ENCODE measurements around the gene KRT75.

The KRT75 gene

DNA sequence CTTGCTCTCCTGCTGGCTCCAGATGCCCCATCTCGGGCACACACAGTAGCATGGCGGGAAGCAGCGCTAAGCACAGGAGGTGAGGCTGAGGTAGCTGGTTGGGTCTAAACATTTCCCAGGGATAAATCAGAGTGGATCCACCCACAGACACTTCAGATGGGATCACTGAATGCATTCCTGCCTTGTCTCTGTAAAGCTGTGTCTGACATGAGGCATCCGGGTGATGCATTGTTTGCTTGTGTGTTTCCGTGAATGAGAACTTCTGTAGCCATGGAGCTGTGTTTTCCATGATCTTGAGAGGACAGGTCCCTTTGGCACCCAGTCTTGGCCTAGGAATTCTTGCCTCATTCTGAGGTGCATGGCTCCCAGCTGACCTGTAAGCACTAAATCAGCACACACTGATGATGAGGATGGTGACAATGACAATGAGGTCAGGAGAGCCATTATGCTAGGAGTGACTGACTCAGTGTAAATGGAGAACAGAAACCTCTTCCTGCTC, 6.7 kb upstream of the KRT75 start:
- no peak for DNase-seq (ENCODE audit: low read depth in 4 of 4, low spot score in 1 of 4)

DNA sequence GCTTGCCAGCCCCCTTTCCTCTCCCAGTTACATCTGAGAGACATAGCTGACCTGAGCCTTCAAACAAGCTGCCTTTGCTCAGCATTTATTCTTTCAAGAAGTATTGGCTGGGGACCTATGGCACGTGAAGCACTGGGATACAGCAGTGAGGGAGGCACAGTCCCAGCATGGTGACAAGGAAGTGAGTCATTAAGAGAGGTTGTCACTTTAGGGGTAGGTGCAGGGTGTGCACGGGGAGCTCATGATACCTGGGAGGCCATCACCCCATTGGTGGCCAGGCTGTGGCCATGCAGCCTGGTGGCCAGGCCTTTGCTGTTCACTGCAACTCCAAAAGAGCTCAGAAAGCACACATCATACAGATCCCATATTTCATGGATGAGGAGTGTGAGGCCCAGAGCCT, 5.7 kb upstream of the KRT75 start:
- no peak for DNase-seq (ENCODE audit: low read depth in 4 of 4, low spot score in 1 of 4)

DNA sequence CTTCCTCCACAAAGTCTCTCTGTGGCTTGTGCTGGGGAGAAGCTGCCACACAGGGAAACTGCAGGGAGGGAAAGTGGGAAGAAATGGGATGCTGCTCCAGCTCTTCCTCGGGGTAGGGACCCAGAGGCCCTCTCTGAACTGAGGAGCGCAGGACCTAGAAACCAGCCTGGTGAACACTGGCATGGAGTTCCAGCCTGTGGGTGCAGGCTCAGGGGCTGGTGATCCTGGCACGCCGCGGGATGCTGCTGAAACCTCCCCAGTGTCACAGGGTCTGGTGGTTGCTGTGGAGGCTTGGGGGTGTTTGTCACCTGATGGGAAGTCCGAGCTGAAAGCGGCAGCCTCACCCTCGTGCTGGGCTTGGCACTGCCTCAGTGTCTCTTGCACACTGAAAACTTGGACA, 5.2 kb upstream of the KRT75 start:
- no peak for DNase-seq (ENCODE audit: low read depth in 4 of 4, low spot score in 1 of 4)

DNA sequence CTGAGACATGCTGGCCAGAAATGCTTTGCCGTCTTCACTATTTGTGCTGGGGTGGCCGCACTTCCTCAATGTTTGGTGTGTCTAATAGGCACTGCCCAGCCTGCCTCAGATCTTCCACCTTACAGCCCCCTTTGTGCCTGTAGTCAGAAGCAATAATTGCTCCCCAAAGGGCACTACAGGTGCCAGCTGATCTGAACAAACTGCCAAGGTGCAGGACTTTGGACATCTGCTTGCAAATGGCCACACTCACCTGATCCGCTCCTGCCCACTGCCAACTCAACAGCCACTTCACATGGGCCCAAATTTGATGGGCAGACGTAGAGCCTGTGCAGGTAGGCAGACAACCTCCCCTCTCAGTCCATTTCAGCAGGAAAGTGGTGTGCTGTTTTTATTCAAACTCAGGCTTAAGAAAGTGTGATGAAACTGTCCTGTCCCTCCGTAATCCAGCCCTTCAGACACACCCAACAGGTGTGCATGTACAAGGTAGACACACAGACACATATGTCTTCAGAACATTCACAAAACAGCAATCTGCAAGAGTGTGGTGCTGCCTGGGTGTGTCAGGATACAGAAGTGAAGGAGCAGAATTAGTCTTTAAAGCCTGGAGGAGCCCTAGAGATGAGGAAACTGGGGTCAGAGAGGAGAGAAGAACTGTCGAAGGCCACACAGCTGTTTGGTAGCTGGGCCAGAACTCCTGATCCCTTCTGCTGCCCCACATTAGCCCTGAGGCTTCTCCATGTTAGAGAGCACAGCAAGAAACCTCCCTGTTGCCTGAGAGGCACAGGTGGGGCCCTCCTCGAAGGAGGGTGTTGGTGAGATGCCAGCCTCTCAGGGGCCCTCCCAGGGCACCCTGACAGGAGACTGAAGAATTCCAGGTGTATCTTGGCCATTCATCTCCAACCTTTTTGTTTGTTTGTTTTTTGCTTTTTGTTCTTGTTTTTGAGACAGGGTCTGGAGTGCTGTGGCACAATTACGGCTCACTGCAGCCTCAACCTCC, 4.4 kb upstream of the KRT75 start:
- no peak for DNase-seq (ENCODE audit: low read depth in 4 of 4, low spot score in 1 of 4)

DNA sequence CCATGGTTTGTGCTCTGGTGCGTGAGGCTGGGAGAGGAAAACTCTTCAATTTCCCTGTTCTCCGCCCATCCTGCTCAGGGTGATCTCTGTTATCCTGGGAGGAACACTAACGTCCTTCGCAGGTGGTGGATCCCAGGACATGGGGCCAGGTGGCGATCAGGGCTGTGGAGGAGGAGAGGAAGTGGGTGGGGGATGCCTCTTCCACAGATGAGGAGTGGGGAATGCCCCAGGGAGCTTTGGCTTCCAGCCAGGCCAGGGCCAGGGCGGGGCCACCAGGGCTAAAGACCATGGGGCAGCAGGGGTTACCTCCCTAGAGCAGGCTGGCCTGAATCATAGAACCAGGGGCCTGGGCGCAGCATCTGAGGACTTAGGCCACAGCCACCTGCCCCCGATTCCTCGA, 3.3 kb upstream of the KRT75 start:
- no peak for DNase-seq (ENCODE audit: low read depth in 4 of 4, low spot score in 1 of 4)

DNA sequence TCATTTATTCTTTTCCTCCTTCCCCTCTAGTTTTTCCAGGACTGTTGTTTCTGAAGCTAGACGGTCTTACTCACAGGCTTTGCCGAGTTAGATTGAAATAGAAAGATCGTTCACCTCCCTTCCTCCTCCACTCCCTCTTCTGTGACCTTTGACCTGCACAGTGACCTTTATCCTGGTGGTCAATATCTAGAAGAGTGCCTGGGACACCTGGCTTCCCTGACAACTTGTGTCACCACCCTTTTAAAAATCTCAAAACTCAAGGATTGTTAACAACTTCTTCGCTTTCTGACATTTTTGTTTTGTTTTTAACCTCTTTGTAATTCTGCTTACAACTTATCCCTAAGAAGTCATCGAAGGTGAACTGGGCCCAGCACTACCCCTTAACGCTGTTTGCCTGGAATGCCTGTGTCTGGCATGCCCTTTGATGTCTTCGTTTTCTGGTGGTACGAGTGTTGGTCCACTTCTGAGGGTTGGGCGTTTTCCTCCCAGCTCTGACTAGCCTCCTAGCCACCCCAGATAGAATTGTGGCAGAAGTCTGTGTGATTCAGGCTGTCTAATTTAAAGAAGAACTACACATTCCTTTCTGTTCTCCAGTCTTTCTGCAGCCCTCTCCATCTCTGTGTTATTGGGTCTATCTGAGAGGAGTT, 2.8 kb upstream of the KRT75 start:
- no peak for DNase-seq (ENCODE audit: low read depth in 4 of 4, low spot score in 1 of 4)

DNA sequence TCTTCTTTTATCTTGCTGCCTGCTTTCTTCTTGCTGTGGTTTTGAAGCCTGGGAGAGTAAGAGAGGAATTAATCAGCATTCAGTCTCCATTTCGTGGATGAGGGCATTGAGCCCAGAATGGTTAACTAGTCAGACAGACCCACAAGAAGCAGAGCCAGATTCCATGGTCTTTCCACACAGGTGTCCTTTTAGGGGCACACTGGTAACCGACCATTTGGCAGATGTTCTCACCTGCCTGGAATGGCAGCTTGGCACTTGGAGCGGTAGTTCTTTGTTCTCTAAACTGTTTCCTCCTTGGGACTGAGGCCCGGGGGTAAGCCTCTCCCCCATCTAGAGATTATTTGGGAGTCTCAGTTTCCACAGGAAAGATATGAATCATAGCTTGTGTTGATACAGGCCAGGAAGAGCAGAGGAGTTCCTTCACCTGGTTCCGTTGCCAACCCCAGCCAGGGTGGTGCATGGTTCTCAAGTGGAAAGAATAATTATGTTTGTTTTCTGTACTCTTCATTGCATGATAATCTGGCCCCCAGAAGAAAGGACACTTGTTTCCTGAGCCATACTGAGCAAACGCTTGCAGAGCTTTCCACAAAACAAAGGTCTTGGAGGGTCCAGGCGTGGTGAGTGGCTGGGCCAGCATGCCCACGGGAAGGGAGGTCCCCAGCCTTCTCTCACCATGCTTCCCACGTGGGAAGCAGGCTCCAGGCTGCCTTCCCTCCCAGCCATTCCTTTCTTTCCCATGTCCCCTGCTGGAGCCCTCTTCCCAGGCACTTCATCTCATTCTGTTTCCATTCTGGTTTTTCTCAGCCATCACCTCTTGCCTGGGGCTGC, 2.0 kb upstream of the KRT75 start:
- no peak for DNase-seq (ENCODE audit: low read depth in 4 of 4, low spot score in 1 of 4)

DNA sequence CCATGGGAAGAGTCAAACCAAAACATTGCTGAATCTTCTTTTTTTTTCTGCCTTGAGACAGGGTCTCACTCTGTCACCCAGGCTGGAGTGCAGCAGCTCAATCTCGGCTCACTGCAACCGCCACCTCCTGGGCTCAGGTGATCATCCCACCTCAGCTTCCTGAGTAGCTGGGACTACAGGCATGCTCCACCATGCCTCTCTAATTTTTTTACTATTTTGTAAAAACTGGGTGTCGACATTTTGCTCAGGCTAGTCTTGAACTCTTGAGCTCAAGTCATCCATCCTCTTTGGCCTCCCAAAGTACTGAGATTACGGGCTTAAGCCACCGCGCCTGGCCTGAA, 1.5 kb upstream of the KRT75 start:
- DNase-seq (ENCODE audit: low read depth in 4 of 4, low spot score in 1 of 4), result no peak

DNA sequence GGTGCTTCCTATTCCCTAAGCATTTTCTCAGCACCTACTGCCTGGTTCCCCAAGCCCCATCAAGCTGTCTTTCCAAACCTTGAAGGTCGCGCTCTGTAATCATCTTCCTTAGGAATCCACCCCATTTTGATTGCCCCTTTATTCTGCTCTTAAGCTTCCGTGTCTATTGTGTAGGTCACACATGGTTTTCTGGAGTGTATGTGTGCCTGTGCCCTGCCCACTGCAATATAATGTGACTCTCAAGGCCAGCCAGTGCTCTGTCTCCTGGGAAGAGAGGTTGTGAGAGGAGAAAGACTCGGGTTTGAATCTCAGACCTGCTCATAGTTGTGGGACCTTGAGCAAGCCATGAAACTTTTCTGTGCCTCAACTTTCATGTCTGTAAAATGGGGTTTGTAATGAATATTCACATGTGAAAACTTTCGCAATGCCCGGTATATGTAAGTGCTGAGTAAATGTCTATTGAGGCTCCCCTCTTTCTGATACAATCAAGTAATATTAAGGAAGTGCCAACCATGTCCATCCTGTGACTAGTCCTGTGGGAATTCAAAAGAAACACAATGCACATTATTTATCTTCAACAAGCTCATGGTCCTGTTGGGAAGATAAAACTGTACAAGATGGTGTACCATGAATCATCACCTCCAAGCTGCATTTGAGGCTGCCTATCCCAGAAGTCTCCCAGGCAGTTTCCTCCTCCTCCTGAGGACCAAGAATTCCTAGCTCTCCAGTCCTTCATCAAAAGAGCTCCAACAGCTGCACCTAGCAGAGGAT, 774 bp upstream of the KRT75 start:
- DNase-seq (ENCODE audit: low read depth in 4 of 4, low spot score in 1 of 4), result no peak

DNA sequence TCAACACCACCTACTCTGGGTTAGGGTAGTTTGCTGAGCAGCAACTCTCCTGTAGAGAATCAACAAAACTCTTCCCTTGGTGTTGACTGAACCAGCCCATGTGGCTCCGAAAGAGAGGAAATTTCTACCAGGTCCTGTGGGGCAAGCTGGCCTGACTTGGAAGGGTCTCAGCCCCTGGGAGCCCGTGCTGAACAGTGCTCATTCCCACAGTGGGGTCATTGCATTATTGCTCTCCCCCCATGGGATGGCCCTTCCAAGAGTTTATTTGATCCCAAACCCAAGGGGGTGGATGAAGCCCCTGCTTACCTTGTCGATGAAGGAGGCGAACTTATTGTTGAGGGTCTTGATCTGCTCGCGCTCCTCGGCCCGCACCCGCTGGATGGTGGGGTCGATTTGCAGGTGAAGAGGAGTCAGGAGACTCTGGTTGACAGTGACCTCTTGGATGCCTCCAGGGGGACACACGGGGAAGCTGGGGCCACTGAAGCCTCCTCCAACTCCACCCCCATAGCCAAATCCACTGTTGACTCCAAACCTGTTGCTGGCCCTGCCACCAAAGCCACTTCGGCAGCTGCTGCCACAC, 580 bp downstream of the KRT75 start:
- DNase-seq (ENCODE audit: low read depth in 4 of 4, low spot score in 1 of 4), result no peak

DNA sequence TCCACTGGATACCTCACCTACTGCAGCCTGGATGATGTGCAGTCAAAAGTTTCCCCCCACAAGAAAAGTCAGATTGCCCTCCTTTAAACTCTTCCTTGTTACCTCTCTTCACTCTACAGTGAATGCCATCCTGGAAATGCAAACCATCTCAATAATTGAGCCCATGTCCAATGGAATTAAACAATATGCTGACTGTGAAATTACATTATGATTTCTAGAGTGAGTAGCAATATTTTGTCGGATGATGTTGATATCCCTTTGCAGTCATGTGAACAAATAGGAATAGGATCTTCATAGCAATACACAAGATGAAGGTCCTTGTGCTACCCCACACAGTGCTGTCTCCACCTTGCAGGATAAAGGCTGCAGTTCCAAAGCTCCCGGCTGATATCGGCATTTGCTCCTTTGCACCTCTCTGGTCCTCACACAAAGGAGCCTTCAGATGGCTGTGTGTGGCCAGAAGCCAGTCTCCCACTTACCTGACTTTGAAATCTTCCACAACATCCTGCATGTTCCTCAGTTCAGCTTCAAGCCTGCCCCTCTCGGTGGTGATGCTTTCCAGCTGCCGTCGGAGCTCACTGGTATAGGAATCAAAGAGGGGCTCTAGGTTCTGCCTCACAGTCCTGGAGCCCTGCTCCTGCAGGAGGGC, 1.5 kb downstream of the KRT75 start:
- DNase-seq (ENCODE audit: low read depth in 4 of 4, low spot score in 1 of 4), result no peak

DNA sequence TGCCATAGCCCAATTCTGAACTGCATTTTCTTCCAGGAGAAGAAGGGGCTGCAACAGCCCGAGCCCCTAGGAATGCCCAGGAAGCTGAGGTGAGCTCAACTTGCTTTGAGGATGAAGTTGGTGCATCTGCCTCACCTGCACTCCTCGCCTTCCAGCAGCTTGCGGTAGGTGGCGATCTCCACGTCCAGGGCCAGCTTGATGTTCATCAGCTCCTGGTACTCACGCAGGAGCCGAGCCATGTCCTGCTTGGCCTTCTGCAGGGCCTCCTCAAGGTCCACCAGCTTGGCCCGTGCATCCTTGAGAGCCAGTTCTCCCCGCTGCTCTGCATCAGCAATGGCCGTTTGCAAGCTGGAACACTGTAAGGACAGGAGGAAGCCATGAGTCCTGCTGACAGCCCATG, 6.0 kb downstream of the KRT75 start:
- no peak for DNase-seq (ENCODE audit: low read depth in 4 of 4, low spot score in 1 of 4)

DNA sequence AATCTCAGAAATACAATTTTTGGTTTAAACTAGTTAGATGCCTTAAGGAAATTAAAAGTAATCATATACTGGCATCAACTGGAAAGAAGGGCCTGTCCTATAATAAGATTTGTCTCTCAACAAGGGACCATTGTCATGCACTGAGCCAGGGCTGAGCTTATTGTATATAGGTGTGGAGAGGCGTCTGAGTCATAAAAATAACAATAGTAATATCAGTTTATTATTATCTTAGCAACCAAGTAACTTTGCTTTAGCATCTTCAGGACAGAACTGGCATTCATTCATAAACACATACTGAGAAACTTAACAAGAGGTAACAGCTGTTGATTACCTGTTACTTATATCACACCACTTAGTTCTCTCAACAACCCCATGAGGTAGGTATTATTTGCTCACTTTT, 7.1 kb downstream of the KRT75 start:
- DNase-seq (ENCODE audit: low read depth in 4 of 4, low spot score in 1 of 4), result no peak

DNA sequence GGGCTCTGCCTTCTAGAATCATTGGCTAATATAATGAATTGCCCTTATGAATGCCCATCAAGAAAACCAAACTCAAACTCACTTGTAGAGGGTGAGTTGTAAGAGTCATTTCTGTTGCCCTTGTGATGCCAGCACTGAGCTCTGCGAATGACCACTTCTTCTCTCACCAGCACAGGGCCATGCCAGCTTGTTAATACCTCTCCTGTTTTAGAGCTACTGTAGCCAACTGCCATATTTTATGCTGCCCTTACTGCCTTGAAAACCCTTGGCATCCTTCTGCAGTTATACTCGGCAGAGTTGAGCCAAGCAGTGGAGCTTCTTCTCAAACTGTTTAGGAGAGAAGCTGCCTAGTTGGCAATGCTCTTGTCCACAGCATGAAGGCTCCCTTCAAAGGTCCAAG, 8.1 kb downstream of the KRT75 start:
- DNase-seq (ENCODE audit: low read depth in 4 of 4, low spot score in 1 of 4), result no peak

DNA sequence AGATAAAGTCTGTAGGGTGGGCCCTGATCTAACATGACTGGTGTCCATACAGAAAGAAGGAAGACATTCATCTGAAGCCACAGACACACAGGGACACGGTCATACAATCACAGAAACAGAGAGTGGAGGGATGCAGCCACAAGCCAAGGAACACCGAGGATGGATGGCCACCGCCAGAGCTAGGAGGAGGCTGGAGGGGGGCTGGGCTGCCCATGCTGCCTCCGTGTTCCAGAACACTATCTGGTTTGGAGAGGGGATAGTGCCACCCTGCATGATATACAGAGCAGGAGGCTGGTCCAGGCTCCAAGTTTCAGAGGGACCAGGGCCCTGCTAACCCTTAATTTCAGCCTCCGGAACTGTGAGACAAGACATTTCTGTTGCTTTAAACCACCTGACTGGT, 8.7 kb downstream of the KRT75 start:
- no peak for DNase-seq (ENCODE audit: low read depth in 4 of 4, low spot score in 1 of 4)

DNA sequence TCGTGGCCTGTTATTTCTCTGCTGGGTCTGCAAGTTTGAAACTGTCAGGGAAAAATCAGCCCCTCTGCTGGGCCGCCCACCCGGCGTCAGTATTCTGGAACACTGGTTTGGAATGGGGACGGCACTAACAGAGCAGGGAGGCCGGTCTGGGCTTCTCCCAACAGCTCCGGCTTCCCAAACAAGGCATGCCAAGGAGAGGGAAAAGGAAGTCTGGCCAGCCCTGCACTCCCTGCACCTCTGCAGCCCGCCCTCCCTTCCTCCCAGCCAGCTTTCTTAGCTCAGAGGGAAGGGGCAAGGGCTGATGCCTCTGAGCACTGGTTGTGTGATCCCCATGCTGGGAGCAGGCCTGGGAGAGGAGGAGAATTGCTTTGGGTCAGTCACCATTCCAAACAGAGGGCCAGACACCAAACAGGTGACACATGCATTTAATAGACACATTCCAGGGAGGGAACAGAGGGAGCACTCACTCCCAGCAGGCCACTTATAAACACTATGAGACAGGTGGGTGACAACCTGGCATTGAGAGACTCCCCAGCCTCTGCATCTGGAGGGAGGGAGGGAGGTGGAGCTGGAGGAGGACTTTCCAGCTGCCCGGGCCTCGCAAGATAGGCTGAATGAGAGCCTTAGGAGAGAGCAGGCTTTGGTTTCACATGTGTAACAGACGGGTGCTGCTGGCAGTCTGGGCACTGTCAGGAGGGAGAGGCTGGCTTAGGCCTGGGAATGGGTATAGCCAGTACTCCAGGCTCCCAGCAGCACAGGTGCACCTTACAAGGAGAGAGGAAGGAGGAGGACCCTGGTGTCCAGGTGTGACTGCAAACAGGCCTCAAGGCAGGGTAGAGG, 10.3 kb downstream of the KRT75 start:
- DNase-seq (ENCODE audit: low read depth in 4 of 4, low spot score in 1 of 4), result no peak

DNA sequence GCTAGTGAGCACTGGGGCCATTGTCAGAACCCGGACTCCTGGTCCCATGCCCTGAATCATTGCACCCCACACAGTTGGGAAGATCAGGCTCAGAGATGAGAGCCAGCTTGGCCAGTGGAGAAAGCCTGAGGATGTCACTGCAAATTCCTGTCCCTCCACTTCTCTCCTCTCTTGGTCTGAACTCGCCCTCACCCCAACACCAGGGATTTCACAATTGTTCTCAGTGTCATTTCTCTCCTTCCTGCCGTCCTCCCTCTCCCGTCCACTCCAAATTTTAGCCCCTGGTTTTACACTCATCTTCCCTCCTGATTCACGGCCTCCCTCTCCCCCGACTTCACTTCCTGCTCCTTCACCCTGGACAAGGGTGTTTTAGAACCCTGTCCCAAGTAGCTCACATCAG, 11.1 kb downstream of the KRT75 start:
- no peak for DNase-seq (ENCODE audit: low read depth in 4 of 4, low spot score in 1 of 4)

DNA sequence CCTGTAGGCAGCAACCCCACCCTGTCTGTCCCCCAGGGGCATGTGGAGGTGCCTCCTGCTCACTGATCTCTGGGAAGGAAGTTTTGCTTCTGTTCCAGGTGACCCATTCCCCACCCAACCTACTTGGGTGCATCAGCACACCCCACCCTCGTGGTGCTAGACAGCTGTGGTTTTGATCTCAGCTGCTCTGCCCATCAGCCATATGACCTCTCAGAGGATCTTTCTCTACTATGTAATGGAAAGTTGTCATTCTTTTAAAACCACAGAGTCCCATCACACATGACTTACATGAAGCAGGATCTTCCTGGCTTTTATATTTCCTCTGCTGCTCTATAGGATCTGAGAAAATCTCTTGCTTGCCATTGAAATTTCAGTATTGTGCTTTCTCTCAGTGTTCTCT, 14.5 kb downstream of the KRT75 start:
- no peak for DNase-seq (ENCODE audit: low read depth in 4 of 4, low spot score in 1 of 4)

DNA sequence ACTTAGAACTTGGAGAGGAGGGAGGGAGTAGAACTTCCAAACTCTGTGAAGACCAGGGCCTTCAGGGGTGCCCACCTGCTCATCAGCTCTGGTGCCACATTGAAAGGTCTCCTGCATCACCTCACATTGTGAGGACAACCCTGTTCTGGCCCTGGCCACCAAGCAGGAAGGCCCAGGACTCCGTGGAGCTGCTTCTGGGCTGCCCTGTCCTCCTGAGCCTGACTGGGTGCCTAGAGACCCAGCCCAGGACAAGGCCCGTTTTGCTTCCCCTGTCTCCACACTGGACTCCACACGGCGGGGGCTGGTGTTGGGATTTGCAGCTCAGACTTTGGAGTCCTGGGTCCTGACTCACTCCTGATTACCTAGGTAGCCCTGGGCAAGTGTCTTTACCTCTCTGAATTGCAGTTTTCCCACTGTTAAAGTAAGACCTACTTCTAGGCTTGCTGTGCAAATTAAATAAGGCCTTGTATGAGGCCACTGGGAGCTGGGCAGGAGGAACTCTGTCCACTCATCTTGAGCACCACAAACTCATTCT, 15.5 kb downstream of the KRT75 start:
- DNase-seq (ENCODE audit: low read depth in 4 of 4, low spot score in 1 of 4), result no peak
